ENCODE results near the gene AP2S1. TPM values are rescaled to one million over a fixed set of nuclear protein-coding genes. Genes with fewer than 3 reads are reported as not detected.

Gene AP2S1
- total and polyA plus RNA-seq, 2 of the 8 experiments (the other 6 are each of a cell fraction or from before 2014, with no cell fraction given) = 195 to 211 TPM

DNA sequence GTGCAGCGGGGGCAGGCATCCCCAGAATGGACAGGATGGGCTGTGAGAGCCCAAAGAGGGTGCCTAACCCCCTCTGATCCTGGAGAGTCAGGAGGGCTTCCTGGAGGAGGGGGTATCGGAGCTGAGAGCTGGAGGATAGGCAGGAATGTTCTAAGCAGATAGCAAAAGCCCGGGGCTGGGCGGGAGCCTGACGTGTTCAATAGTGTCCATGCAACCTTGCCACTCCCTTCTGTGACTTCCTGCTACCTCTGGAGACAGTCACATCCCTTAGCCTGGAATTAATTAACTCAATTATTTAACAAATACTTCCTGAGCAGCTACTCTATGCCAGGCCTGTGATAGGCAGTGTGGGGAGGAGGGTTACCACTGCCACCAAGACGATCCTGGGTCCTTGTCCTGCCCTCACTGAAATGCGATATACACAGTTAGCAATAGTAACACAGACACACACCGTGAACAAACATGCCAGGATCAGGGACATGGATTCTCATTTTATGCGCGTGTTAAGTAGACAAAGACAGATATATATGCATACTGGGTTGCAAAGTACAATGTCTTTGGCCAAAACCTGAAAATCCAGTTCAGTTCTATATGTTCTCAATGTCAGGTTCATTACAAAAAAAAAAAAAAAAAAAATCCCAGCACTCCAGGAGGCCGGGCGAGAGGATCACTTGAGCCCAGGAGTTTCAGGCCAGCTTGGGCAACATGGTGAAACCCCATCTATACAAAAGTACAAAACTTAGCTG lies 10.7 kb downstream of the AP2S1 start:
- TF ChIP-seq SIX5 (IDR thresholded peaks at IDR 0.05; ENCODE audit: low read depth, low read length) (no peak), FOSL1 (IDR thresholded peaks at IDR 0.05; ENCODE audit: insufficient read depth, low read depth, low read length) (no peak), CHD1 (IDR thresholded peaks at IDR 0.05; ENCODE audit: low read depth, low read length) (no peak), PHF8 (conservative IDR thresholded peaks at IDR 0.05; ENCODE audit: low read depth, low read length) (no peak), SAP30 (IDR thresholded peaks at IDR 0.05; ENCODE audit: insufficient read depth, insufficient replicate concordance, low read length) (no peak), SIN3A (conservative IDR thresholded peaks at IDR 0.05 in 1 of 2, IDR thresholded peaks at IDR 0.05 in 1 of 2; ENCODE audit: low read depth in 1 of 2, low read length in 2 of 2) (no peak), E2F6 (IDR thresholded peaks at IDR 0.05) (no peak)
- H2AK5ac ChIP-seq (ENCODE audit: low read depth, low read length) = no peak overlapping the region
- peaks cover 0 to 7% of the 10 kb centered on the region in 2 experiments for H4K20me1 ChIP-seq (replicated peaks in 1 of 2; ENCODE audit: control insufficient read depth in 1 of 2, insufficient read depth in 2 of 2, low read length in 2 of 2)
- no peak overlapping the region for H3K56ac ChIP-seq (replicated peaks; ENCODE audit: insufficient read length, low read depth, low read length)
- no peak overlapping the region for H3K4me2 ChIP-seq (ENCODE audit: insufficient read depth in 1 of 2, low read depth in 2 of 2, low read length in 2 of 2)
- no peak overlapping the region for H2BK5ac ChIP-seq (ENCODE audit: low read depth, low read length)
- POLR2A ChIA-PET (ENCODE audit: partially characterized antibody) = interaction anchor here (0.6 to 5.0 kb wide), 10 partner anchors 10 to 89 kb away, joined by 3 to 67 read pairs (median 4); partner anchors contain the start of genes AP2S1 and SLC1A5
- H3K36me3 ChIP-seq (ENCODE audit: control insufficient read depth in 2 of 4, insufficient read depth in 4 of 4, low read length in 3 of 4) = peaks cover 7 to 28% (median 15%) of the 10 kb centered on the region in 4 experiments
- no peak overlapping the region for H3K14ac ChIP-seq (ENCODE audit: insufficient read length)
- H2BK120ac ChIP-seq (replicated peaks; ENCODE audit: low read depth, low read length) = no peak overlapping the region
- peak overlapping the region; percentile 22 for H4K8ac ChIP-seq (ENCODE audit: extremely low read depth, insufficient read depth, low read length)
- WGBS, 2 experiments (ENCODE audit: extremely low coverage in 1 of 2, insufficient coverage in 1 of 2, insufficient read length in 1 of 2, insufficient replicate concordance in 2 of 2, low coverage in 1 of 2, low lambda C conversion rate in 2 of 2, missing lambda C conversion rate in 1 of 2) = 86% methylated on average over 12 of the region's 12 CpGs; no CpG with 5 or more reads in 1 of the 2 experiments
- DNase-seq (ENCODE audit: low read depth in 1 of 2, low spot score in 2 of 2) = no peak
- H2BK15ac ChIP-seq (ENCODE audit: low read length) = no peak overlapping the region
- no peak for FAIRE-seq
- H3K27me3 ChIP-seq (replicated peaks in 1 of 4; ENCODE audit: control insufficient read depth in 3 of 4, extremely low read depth in 1 of 4, insufficient read depth in 3 of 4, low read length in 3 of 4) = no peaks in the 10 kb centered on the region
- no peaks in the 10 kb centered on the region for H3K9me3 ChIP-seq (ENCODE audit: insufficient read depth in 2 of 2, low read depth in 1 of 2, low read length in 1 of 2)
- no peaks in the 10 kb centered on the region for H3K79me2 ChIP-seq (ENCODE audit: control insufficient read depth in 1 of 2, insufficient read depth in 2 of 2, low read length in 2 of 2)
- no peak overlapping the region for H2AFZ ChIP-seq (ENCODE audit: low read length)
- H3K23me2 ChIP-seq (ENCODE audit: low read depth, low read length) = no peaks in the 10 kb centered on the region
- H3K79me1 ChIP-seq (ENCODE audit: low read depth, low read length) = 0 out of 2 replicates have a peak, but pooled peaks cover 4% of the 10 kb centered on the region
- H3K27ac ChIP-seq (ENCODE audit: low read depth, low read length) = 0 out of 2 replicates have a peak overlapping the region, but pooled peaks have one; percentile 44
- H2BK20ac ChIP-seq (ENCODE audit: low read length) = no peak overlapping the region
- H3K23ac ChIP-seq (ENCODE audit: insufficient read length) = no peak overlapping the region
- H3K4me3 ChIP-seq (ENCODE audit: extremely low read depth in 1 of 4, insufficient read depth in 2 of 4, low read depth in 3 of 4, low read length in 4 of 4) = no peak overlapping the region
- no peak overlapping the region for H3K18ac ChIP-seq (ENCODE audit: extremely low read depth, low read length)
- H2BK12ac ChIP-seq (ENCODE audit: low read depth, low read length) = no peak overlapping the region
- H3K9ac ChIP-seq (replicated peaks in 1 of 4; ENCODE audit: extremely low read depth in 1 of 4, low read depth in 3 of 4, low read length in 3 of 4) = no peak overlapping the region
- no peak overlapping the region for H3K4ac ChIP-seq (replicated peaks; ENCODE audit: insufficient read length, low read depth, low read length)
- H3K4me1 ChIP-seq (replicated peaks in 1 of 4; ENCODE audit: control insufficient read depth in 3 of 4, insufficient read depth in 4 of 4, low read length in 3 of 4) = no peaks in the 10 kb centered on the region
- H4K91ac ChIP-seq (replicated peaks; ENCODE audit: insufficient read length, low read length) = no peak overlapping the region
- CTCF ChIA-PET (ENCODE audit: partially characterized antibody) = interaction anchor here (0.6 to 3.3 kb wide), 41 partner anchors 9 to 676 kb away, joined by 3 to 44 read pairs (median 5); partner anchors contain the start of gene SLC1A5
- no peak overlapping the region for H4K5ac ChIP-seq (ENCODE audit: insufficient read length, low read depth, low read length)

Data from H1 (cell line).